Activated T-helper 1 cell treated with anti-CD3 and anti-CD28 coated beads, Interleukin-12 subunit alpha, Interleukin-12 subunit beta, Interleukin-2, Interleukin-4 antibody, amounts not matched to agents 30 ng/mL and 10 ng/mL and 1 ng/mL, durations not matched to agents 14 hours and 24 hours and 36 hours (primary cell): ENCODE data around the gene KCNK7. TPM values are rescaled to one million over a fixed set of nuclear protein-coding genes. Genes with fewer than 3 reads are reported as not detected.

Experiments
- DNase-seq: peaks from one replicate; pipeline ENCODE4 v3.0.0; 2021; ENCODE audit warnings: low spot score
- H3K27ac Mint-ChIP-seq: one replicate; pipeline ENCODE4 v1.8.0; 2021; ENCODE audit warnings: mild to moderate bottlenecking, mixed read lengths
- H3K27me3 Mint-ChIP-seq: one replicate; pipeline ENCODE4 v1.8.0; 2022; ENCODE audit warnings: mild to moderate bottlenecking, moderate library complexity, mixed read lengths; ENCODE audit not compliant: insufficient read depth
- H3K36me3 Mint-ChIP-seq: one replicate; pipeline ENCODE4 v1.8.0; 2021; ENCODE audit warnings: low read depth, mixed read lengths
- H3K4me1 Mint-ChIP-seq: one replicate; pipeline ENCODE4 v1.8.0; 2021; ENCODE audit warnings: low read depth, mixed read lengths
- H3K4me3 Mint-ChIP-seq: one replicate; pipeline ENCODE4 v1.8.0; 2021; ENCODE audit warnings: mild to moderate bottlenecking, moderate library complexity, mixed read lengths
- H3K9me3 Mint-ChIP-seq: one replicate; pipeline ENCODE4 v1.8.0; 2021; ENCODE audit warnings: mixed read lengths
- intact Hi-C: fragments of 100-400 bp; cut with micrococcal nuclease; formaldehyde crosslinking; loops from one replicate; pipeline ENCODE4 v1.15.1; 2024
- total RNA-seq: library from RNA; stranded (reverse); gene quantifications from 2 replicates; pipeline ENCODE4 v1.2.3, GENCODE V29; 2022

The KCNK7 gene
- total RNA-seq, 1 donor from 2014 or later = 1.6 TPM

- no peaks in the 10 kb centered on the region for H3K9me3 Mint-ChIP-seq
- peak overlapping the region; percentile 64 for H3K27ac Mint-ChIP-seq
- H3K36me3 Mint-ChIP-seq = peaks cover 2% of the 10 kb centered on the region
- H3K4me1 Mint-ChIP-seq = peaks cover 57% of the 10 kb centered on the region
- no peaks in the 10 kb centered on the region for H3K27me3 Mint-ChIP-seq
- intact Hi-C loops = loop anchor here (1.0 kb wide), 1 partner anchor 10 kb away; no protein-coding TSS in a partner anchor
- no peak for DNase-seq
- peak overlapping the region; percentile 59 for H3K4me3 Mint-ChIP-seq
These were observed 36.6 kb downstream of the KCNK7 start for GRCh38 chr11:65558930-65559509.

GRCh38 chr11:65558002-65558929 lies 37.3 kb downstream of the KCNK7 start, which contains the start of gene LTBP3:
Gene LTBP3 (minus strand): TSS chr11:65558359. CDS start chr11:65557959, 400 bp downstream.
- Mint-ChIP-seq H3K4me1 (peaks cover 53% of the 10 kb centered on the region), H3K36me3 (peaks cover 2% of the 10 kb centered on the region), H3K27ac (peak within 1 kb of the TSS; percentile 94), H3K27me3 (no peaks in the 10 kb centered on the region), H3K4me3 (peak within 1 kb of the TSS; percentile 87), H3K9me3 (no peaks in the 10 kb centered on the region)
- intact Hi-C loops = no loop called here
- no peak for DNase-seq

- Mint-ChIP-seq H3K27me3 (no peaks in the 10 kb centered on the region), H3K4me1 (peaks cover 56% of the 10 kb centered on the region), H3K9me3 (no peaks in the 10 kb centered on the region), H3K4me3 (peak overlapping the region; percentile 87), H3K27ac (peak overlapping the region; percentile 94), H3K36me3 (peaks cover 2% of the 10 kb centered on the region)
- intact Hi-C loops = no loop called here
- DNase-seq = no peak
These were observed 38.2 kb downstream of the KCNK7 start for GRCh38 chr11:65557280-65558001.

GRCh38 chr11:65556470-65557279 lies 38.9 kb downstream of the KCNK7 start:
- Mint-ChIP-seq H3K36me3 (peaks cover 8% of the 10 kb centered on the region), H3K27ac (peak overlapping the region; percentile 94), H3K9me3 (no peaks in the 10 kb centered on the region), H3K4me1 (peaks cover 64% of the 10 kb centered on the region), H3K27me3 (no peaks in the 10 kb centered on the region), H3K4me3 (peak overlapping the region; percentile 87)
- no peak for DNase-seq
- intact Hi-C loops = no loop called here

GRCh38 chr11:65555693-65556231 lies 39.8 kb downstream of the KCNK7 start:
- H3K36me3 Mint-ChIP-seq = peaks cover 12% of the 10 kb centered on the region
- peak overlapping the region; percentile 85 for H3K27ac Mint-ChIP-seq
- intact Hi-C loops = no loop called here
- H3K4me1 Mint-ChIP-seq = peaks cover 68% of the 10 kb centered on the region
- H3K9me3 Mint-ChIP-seq = no peaks in the 10 kb centered on the region
- H3K27me3 Mint-ChIP-seq = no peaks in the 10 kb centered on the region
- peak overlapping the region; percentile 87 for H3K4me3 Mint-ChIP-seq
- no peak for DNase-seq

- no peak for DNase-seq
- intact Hi-C loops = no loop called here
- Mint-ChIP-seq H3K4me1 (peaks cover 59% of the 10 kb centered on the region), H3K36me3 (peaks cover 13% of the 10 kb centered on the region), H3K27me3 (no peaks in the 10 kb centered on the region), H3K27ac (peak overlapping the region; percentile 85), H3K9me3 (no peaks in the 10 kb centered on the region), H3K4me3 (peak overlapping the region; percentile 87)
These were observed 40.7 kb downstream of the KCNK7 start for GRCh38 chr11:65554842-65555430.

- Mint-ChIP-seq H3K9me3 (no peaks in the 10 kb centered on the region), H3K36me3 (peaks cover 17% of the 10 kb centered on the region), H3K4me1 (peaks cover 52% of the 10 kb centered on the region), H3K27ac (peak overlapping the region; percentile 85), H3K27me3 (no peaks in the 10 kb centered on the region), H3K4me3 (peak overlapping the region; percentile 87)
- intact Hi-C loops = no loop called here
- no peak for DNase-seq
These were observed 41.4 kb downstream of the KCNK7 start for GRCh38 chr11:65554057-65554818.

GRCh38 chr11:65553301-65554001 lies 42.1 kb downstream of the KCNK7 start:
- peak overlapping the region; percentile 29 for H3K27ac Mint-ChIP-seq
- H3K4me1 Mint-ChIP-seq = peaks cover 53% of the 10 kb centered on the region
- DNase-seq = peak; percentile 77
- intact Hi-C loops = loop anchor here (1.0 kb wide), 1 partner anchor 13 kb away; no protein-coding TSS in a partner anchor
- H3K36me3 Mint-ChIP-seq = peaks cover 22% of the 10 kb centered on the region
- H3K27me3 Mint-ChIP-seq = no peaks in the 10 kb centered on the region
- no peaks in the 10 kb centered on the region for H3K9me3 Mint-ChIP-seq
- H3K4me3 Mint-ChIP-seq = peak overlapping the region; percentile 30

- Mint-ChIP-seq H3K4me1 (peaks cover 59% of the 10 kb centered on the region), H3K27ac (peak overlapping the region; percentile 57), H3K36me3 (peaks cover 28% of the 10 kb centered on the region), H3K27me3 (no peaks in the 10 kb centered on the region), H3K4me3 (peak overlapping the region; percentile 42), H3K9me3 (no peaks in the 10 kb centered on the region)
- DNase-seq = no peak
- intact Hi-C loops = no loop called here
These were observed 43.1 kb downstream of the KCNK7 start for GRCh38 chr11:65552388-65552951.

- H3K27ac Mint-ChIP-seq = peak overlapping the region; percentile 57
- H3K9me3 Mint-ChIP-seq = no peaks in the 10 kb centered on the region
- peak overlapping the region; percentile 42 for H3K4me3 Mint-ChIP-seq
- peak; percentile 47 for DNase-seq
- intact Hi-C loops = no loop called here
- H3K4me1 Mint-ChIP-seq = peaks cover 53% of the 10 kb centered on the region
- no peaks in the 10 kb centered on the region for H3K27me3 Mint-ChIP-seq
- peaks cover 28% of the 10 kb centered on the region for H3K36me3 Mint-ChIP-seq
These were observed 43.8 kb downstream of the KCNK7 start for GRCh38 chr11:65551572-65552387.
